HG03378 (cell line): ENCODE measurements around the gene PPFIBP2.

ENCODE experiments used
- ATAC-seq: cut with Tn5 transposase; IDR thresholded peaks from one replicate; pipeline ENCODE4 v1.9.1; 2021; ENCODE audit warnings: mild to moderate bottlenecking, moderate library complexity; ENCODE audit not compliant: unreplicated experiment

PPFIBP2 gene

DNA sequence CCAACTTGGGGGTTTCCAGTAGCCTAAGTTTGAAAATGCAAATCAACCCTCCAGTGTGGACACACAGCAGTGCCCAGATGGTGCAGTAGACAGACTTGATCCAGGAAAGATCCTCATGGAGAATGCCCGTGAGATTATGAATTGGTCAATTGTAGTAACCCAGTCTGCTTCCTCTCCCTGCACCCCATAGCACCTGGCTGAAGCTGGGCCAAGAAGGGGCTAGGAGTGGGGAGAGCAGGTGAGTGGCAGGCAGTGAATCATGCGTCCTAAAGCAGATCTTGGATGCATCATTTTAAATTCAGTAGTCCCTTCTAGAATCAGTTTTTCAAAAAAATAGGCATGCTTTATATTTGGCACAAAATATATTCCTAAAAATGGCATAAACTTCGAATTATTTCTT lies 107.3 kb downstream of the PPFIBP2 start:
- no peak for ATAC-seq

- ATAC-seq, result no peak
Observed at GRCh38 chr11:7621554-7621953, 107.8 kb downstream of the PPFIBP2 start.

DNA sequence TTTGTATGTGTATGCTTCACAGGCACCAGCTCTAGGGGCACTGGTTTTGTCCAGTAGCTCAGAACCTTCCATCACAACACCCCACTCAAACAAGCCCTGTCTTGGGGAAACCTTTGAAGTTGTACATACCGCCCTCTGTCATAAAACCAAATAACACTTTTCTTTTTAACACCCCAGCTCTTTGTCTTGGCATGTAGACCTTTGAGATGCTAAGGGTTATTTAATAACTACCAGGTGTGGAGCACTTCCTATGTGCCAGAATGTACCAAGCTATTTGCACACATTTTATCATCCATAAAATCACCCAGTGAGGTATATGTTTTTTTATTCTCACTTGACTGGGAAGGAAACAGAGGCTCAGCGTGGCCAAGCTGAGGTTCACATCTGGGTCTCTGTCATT lies 108.9 kb downstream of the PPFIBP2 start:
- ATAC-seq, result no peak

GRCh38 chr11:7628660-7629059 lies 114.9 kb downstream of the PPFIBP2 start:
- no peak for ATAC-seq

DNA sequence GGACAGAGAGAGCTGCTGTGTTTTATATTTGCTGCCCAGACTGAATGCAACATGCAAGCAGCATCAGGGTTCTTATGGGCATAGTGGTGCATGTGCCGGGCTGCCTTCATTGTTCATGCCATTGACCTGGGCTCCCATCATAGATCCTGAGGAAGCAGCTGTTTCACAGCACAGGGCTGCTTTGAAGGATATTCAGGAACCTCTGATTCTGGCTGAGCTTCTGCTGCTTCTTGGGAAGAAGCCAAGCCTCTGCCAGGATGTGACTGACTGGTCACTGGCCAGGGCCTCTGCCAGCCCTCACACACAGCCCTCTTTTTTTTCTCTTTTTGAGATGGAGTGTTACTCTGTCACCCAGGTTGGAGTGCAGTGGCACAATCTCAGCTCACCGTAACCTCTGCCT lies 116.2 kb downstream of the PPFIBP2 start:
- no peak for ATAC-seq

- ATAC-seq, result no peak
Observed at GRCh38 chr11:7632211-7632610, 118.4 kb downstream of the PPFIBP2 start.

- no peak for ATAC-seq
Observed at GRCh38 chr11:7635137-7635536, 121.3 kb downstream of the PPFIBP2 start.

GRCh38 chr11:7635708-7636107 lies 121.9 kb downstream of the PPFIBP2 start:
- ATAC-seq, result no peak

GRCh38 chr11:7636350-7636749 lies 122.6 kb downstream of the PPFIBP2 start:
- ATAC-seq, result no peak

DNA sequence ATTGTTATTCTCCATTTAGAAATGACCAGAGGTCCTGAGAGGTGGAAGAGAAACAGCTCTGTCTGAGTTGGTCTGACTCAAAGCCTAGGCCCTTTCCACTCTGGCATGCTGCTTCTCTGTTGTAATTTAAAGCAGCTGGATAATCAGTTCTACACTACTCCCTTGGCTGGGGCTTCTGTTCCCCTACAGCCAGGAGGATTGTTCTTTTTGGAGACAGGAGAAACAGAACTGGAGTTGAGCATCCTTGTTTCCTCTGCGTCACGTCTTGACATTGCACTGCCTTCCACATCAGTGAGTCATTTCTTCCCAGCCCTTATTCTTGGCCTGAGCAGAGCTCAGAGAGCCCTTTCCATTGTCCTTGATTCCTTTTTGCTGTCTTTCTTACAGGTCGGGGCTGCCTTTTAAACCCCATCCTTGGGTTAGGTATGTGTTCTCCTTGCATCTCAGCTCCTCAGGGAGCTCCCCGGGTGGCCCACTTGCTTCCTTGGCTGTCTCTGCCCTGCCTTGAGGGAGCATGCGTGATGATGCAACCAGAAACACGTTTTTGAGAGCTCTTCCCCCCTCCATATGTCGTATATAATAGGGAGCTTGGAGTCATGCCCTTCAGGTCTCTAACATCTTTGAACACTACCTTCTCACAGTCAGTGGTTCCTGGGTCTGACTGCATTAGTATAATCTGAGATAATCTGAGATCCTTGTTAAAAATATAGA lies 123.8 kb downstream of the PPFIBP2 start:
- ATAC-seq, result no peak

- no peak for ATAC-seq
Observed at GRCh38 chr11:7638710-7639642, 125.2 kb downstream of the PPFIBP2 start.

DNA sequence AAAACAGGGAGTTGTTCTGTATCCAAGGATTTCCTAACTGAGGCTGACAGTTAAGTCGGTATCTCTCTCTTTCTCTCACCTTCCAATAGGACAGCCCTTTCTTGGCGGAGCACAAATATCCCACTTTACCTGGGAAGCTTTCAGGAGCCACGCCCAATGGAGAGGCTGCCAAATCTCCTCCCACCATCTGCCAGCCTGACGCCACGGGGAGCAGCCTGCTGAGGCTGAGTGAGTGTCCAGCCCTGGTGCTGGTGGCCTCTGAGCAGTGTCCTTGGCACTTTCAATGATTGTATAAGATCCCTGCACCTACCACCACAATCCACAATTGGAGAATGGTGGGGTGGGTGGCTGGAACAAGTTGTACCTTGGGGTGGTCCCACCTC lies 125.8 kb downstream of the PPFIBP2 start:
- ATAC-seq, result no peak

- no peak for ATAC-seq
Observed at GRCh38 chr11:7640816-7641215, 127.0 kb downstream of the PPFIBP2 start.

DNA sequence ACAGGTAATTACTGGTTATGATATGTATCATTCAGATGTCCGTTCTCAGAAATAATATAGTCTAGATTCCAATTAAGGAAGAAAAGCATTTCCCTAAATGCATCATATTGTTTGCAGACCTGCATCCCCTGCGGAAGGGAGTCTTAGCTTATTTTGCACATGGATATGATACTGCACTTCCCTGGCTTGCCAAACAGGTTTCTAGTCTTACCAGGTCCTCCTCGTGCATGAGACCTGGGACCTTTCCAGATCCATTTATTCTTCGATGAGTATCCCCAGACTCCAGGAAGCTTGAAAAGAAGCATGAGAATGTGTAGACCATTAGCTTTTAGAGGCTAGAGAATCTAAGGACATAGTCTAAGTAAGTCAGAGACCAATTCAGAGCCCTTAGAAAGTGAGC lies 128.9 kb downstream of the PPFIBP2 start:
- no peak for ATAC-seq

DNA sequence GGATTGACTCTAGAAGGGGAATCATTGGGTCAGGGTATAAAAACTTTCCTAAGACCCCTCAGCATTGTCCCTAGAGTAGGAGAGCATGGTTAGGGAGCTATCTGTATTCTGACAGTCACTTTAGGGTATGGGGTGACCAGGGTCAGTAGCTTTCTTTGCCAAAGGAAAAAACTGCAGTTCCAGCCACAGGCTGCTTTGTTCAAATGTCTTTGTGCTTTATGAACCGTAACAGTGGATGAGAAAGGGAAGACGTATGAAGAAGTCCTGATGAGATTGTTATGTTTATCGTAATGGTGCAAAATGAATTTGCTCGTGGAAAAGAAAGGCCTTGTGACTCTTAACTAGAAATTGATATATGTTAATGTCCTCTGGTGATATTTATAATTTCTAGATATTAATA lies 129.5 kb downstream of the PPFIBP2 start:
- no peak for ATAC-seq

DNA sequence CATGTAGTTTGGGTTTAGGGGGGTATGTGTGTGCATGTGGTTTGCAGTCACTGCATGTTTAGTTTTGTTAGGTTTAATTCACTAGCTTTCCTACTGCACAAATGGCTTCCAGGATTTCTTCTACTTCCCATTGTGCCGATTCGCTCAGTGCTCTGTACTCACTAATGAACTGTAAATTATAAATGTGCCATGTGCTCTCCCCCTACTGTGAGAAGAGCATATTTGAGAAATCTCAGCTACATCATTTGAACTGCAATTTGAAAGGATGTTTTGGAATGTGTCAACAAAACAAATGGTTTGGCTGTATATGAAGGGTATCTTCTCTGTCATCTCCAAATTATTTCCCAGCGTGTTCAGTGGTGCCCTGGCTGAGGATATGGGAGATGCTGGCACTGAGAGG lies 131.4 kb downstream of the PPFIBP2 start:
- ATAC-seq, result no peak

DNA sequence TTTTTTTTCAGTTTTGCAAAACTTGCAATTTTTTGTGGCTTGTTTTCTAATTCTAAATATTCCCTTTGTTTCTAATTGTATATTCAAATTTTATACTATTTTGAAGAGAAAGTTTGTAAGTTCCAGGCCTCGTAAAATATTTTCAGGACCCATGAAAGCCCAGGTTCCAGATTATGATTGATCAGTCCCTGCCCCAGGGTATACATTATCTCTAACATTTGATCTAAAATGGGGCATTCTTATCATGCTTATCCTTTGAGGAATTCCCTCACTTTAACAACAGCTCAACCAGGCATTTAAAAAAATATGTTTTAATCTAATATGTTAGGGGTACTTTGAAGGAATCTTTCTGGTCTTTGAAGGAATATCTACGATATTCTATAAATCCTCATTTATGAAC lies 133.1 kb downstream of the PPFIBP2 start:
- no peak for ATAC-seq

DNA sequence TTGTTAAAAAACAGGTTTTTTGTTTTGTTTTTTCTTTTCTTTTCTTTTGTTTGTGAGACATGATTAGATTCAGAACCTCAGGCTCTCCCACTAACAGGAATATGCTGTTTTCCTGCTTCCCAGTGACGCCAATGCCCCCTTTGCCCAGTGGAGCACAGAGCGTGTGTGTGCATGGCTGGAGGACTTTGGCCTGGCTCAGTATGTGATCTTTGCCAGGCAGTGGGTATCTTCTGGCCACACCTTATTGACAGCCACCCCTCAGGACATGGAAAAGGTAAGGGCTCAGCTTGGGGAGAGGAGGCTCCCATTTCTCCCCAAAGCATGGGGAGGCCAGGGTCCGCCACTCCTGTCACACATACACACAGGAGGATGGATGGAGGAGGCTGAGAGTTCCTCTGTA lies 134.5 kb downstream of the PPFIBP2 start:
- no peak for ATAC-seq

DNA sequence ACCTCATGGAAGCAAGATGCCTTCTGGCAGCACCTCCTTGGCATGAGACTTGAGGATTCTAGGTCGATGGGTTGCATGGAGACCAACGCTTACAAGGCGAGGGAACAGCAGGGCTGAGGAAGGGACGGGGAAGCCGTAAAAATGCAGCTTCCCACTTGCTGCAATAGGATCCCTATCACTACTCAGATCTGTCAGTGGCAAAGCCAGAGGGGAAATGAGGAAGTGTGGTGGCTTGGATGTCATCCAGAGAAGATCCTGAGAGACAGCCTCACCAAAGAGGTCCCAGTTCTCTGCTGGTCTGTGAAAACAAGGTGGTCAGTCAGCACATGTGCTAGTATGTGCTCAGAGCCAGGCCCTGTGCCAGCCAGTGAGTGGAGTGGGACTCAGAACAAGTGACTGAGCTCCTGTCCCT lies 137.3 kb downstream of the PPFIBP2 start:
- ATAC-seq, result no peak

DNA sequence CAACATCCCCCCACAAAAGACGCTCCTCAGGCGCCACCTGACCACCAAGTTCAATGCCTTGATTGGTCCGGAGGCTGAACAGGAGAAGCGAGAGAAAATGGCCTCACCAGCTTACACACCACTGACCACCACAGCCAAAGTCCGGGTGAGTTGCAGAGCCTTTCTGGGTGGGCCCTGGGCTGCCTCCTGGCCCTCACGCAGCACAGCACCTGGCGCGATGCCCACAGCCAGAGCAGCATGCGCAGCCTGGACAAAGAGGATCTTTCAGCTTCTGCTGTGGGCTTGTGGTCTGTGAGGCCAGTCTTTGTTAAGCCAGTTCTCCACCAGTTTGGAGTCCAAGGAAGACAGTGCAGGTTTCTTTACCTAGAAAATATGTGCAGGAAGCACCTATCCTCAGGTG lies 137.9 kb downstream of the PPFIBP2 start:
- no peak for ATAC-seq

- no peak for ATAC-seq
Observed at GRCh38 chr11:7654195-7654705, 140.5 kb downstream of the PPFIBP2 start.
